Common myeloid progenitor, CD34-positive (primary cell): ENCODE measurements around the gene JMJD1C. TPM values are rescaled to one million over a fixed set of nuclear protein-coding genes. Genes with fewer than 3 reads are reported as not detected.
A peak's percentile ranks its signal among the peaks of the same experiment; 100 is the strongest.

ENCODE experiments used
- CTCF ChIA-PET: fragments of 350-600 bp; sonication (Branson Sonifier 250); formaldehyde crosslinking; loops from one replicate; lab custom pipeline; 2021; ENCODE audit warnings: antibody characterized with exemption; lab: Charles Lee
- POLR2A ChIA-PET: fragments of 350-600 bp; sonication (Branson Sonifier 250); formaldehyde crosslinking; loops from one replicate; lab custom pipeline; 2021; ENCODE audit warnings: antibody characterized with exemption; lab: Charles Lee
- DNase-seq, 3 donors: peaks; one replicate each; pipeline versions ENCODE4 v3.0.0 to v3.0.0-alpha.2; 2013
- H3K27ac ChIP-seq, 2 experiments: 1 replicate in 1 of 2; 2 replicates in 1 of 2; pipeline ENCODE4 v1.7.0; 2013; ENCODE audit warnings: inconsistent platforms in 2 of 2, low read length in 2 of 2, mild to moderate bottlenecking in 2 of 2, low read depth in 1 of 2, moderate library complexity in 1 of 2; ENCODE audit not compliant: severe bottlenecking in 2 of 2, insufficient read depth in 1 of 2, poor library complexity in 1 of 2
- H3K27me3 ChIP-seq, 5 experiments: replicated peaks in 2 of 5; 1 replicate in 3 of 5; 2 replicates in 2 of 5; pipeline versions ENCODE4 v1.6.1 to v1.7.0; 2013; ENCODE audit warnings: low read length in 4 of 5, mild to moderate bottlenecking in 2 of 5, moderate library complexity in 2 of 5, inconsistent platforms in 1 of 5; ENCODE audit not compliant: insufficient read depth in 5 of 5, control insufficient read depth in 4 of 5
- H3K36me3 ChIP-seq, 4 experiments: 1 replicate in 2 of 4; 2 replicates in 2 of 4; pipeline versions ENCODE4 v1.6.1 to v1.7.0; 2013; ENCODE audit warnings: low read length in 3 of 4, control low read depth in 1 of 4, mild to moderate bottlenecking in 1 of 4; ENCODE audit not compliant: control insufficient read depth in 4 of 4, insufficient read depth in 4 of 4
- H3K4me1 ChIP-seq, 4 experiments: 1 replicate in 3 of 4; 2 replicates in 1 of 4; pipeline versions ENCODE4 v1.6.1 to v1.7.1; 2013; ENCODE audit warnings: low read length in 3 of 4, mild to moderate bottlenecking in 3 of 4, control low read depth in 1 of 4, inconsistent platforms in 1 of 4, moderate library complexity in 1 of 4; ENCODE audit not compliant: control insufficient read depth in 4 of 4, insufficient read depth in 4 of 4; ENCODE audit errors: control extremely low read depth in 1 of 4
- H3K4me3 ChIP-seq, 7 experiments: 1 replicate in 4 of 7; 2 replicates in 3 of 7; pipeline versions ENCODE4 v1.5.1 to v1.7.0; 2013; ENCODE audit warnings: mild to moderate bottlenecking in 7 of 7, low read length in 6 of 7, moderate library complexity in 6 of 7, inconsistent platforms in 2 of 7, low read depth in 2 of 7, control low read depth in 1 of 7; ENCODE audit not compliant: insufficient read depth in 4 of 7, control insufficient read depth in 1 of 7; ENCODE audit errors: extremely low read depth in 1 of 7
- H3K9me3 ChIP-seq, 5 experiments: 1 replicate in 4 of 5; 2 replicates in 1 of 5; pipeline versions ENCODE4 v1.6.1 to v1.7.1; 2013; ENCODE audit warnings: low read length in 4 of 5, mild to moderate bottlenecking in 2 of 5, inconsistent platforms in 1 of 5, low read depth in 1 of 5, moderate library complexity in 1 of 5; ENCODE audit not compliant: control insufficient read depth in 4 of 5, insufficient read depth in 2 of 5; ENCODE audit errors: control extremely low read depth in 1 of 5
- WGBS: methylation state at CpG from one replicate; pipeline ENCODE4 v1.1.5; 2013; ENCODE audit not compliant: insufficient coverage; 5-methylcytosine and 5-hydroxymethylcytosine counted together
- polyA plus RNA-seq: library from polyadenylated mRNA; unstranded; fragments of 120-200 nt; gene quantifications from one replicate; pipeline ENCODE4 v1.2.1, GENCODE V29; 2013

The JMJD1C gene
- polyA plus RNA-seq, result 135 TPM

GRCh38 chr10:63465293-63466143 is at the start of gene JMJD1C:
Gene JMJD1C (minus strand): TSS chr10:63465977. CDS start chr10:63465662, 315 bp downstream.
- H3K9me3 ChIP-seq, result no peaks in the 10 kb centered on the region
- peaks cover 0 to 2% (median 0%) of the 10 kb centered on the region in 5 experiments for H3K27me3 ChIP-seq
- ChIA-PET CTCF (interaction anchor here (0.7 to 1.6 kb wide), 6 partner anchors 14 to 299 kb away, joined by 3 to 7 read pairs (median 3); no protein-coding TSS in a partner anchor), POLR2A (interaction anchor here (0.6 to 1.0 kb wide), 2 partner anchors 25 to 32 kb away, joined by 3 read pairs; no protein-coding TSS in a partner anchor)
- H3K36me3 ChIP-seq, result peaks cover 0 to 2% (median 0%) of the 10 kb centered on the region in 4 experiments
- H3K4me3 ChIP-seq, result peak within 1 kb of the TSS; percentile 75 to 97 (median 91)
- DNase-seq, result peak; percentile 73 to 84 (median 74)
- H3K27ac ChIP-seq, result peak within 1 kb of the TSS in 1 of 2 experiments; percentile 79
- 0% methylated on average over 87 of the region's 99 CpGs for WGBS
- peaks cover 0 to 14% (median 7%) of the 10 kb centered on the region in 4 experiments for H3K4me1 ChIP-seq

- POLR2A ChIA-PET, result no interaction called here
- CTCF ChIA-PET, result interaction anchor here (1.2 to 1.3 kb wide), 4 partner anchors 12 to 113 kb away, joined by 3 to 4 read pairs (median 4); partner anchors contain the start of gene JMJD1C
- no peak overlapping the region for H3K4me3 ChIP-seq
- peaks cover 0 to 10% (median 3%) of the 10 kb centered on the region in 5 experiments for H3K9me3 ChIP-seq
- no peaks in the 10 kb centered on the region for H3K27me3 ChIP-seq
- peaks cover 5 to 10% (median 8%) of the 10 kb centered on the region in 4 experiments for H3K4me1 ChIP-seq
- H3K27ac ChIP-seq, result no peak overlapping the region
- WGBS, result 44% methylated on average over 4 of the region's 5 CpGs
- DNase-seq, result peak in 2 of 3 donors; percentile 55 to 68
- peaks cover 0 to 11% (median 2%) of the 10 kb centered on the region in 4 experiments for H3K36me3 ChIP-seq
Measured at GRCh38 chr10:63515002-63515763, 49.4 kb upstream of the JMJD1C start.

GRCh38 chr10:63506554-63506953 is 40.8 kb upstream of the JMJD1C start:
- peaks cover 0 to 2% (median 0%) of the 10 kb centered on the region in 4 experiments for H3K36me3 ChIP-seq
- DNase-seq, result no peak
- POLR2A ChIA-PET, result no interaction called here
- WGBS, result 100% methylated on average over 1 of the region's 1 CpG
- no peaks in the 10 kb centered on the region for H3K27me3 ChIP-seq
- H3K9me3 ChIP-seq, result peaks cover 0 to 1% (median 0%) of the 10 kb centered on the region in 5 experiments
- CTCF ChIA-PET, result interaction anchor here (2.0 kb wide), 1 partner anchor 16 kb away, joined by 5 read pairs; no protein-coding TSS in a partner anchor
- no peak overlapping the region for H3K27ac ChIP-seq
- H3K4me1 ChIP-seq, result peaks cover 0 to 6% (median 2%) of the 10 kb centered on the region in 4 experiments
- H3K4me3 ChIP-seq, result no peak overlapping the region

- H3K36me3 ChIP-seq, result peaks cover 0 to 2% (median 0%) of the 10 kb centered on the region in 4 experiments
- CTCF ChIA-PET, result interaction anchor here (0.9 to 3.7 kb wide), 4 partner anchors 11 to 126 kb away, joined by 3 to 12 read pairs (median 4); no protein-coding TSS in a partner anchor
- H3K4me1 ChIP-seq, result peaks cover 0 to 6% (median 2%) of the 10 kb centered on the region in 4 experiments
- H3K27me3 ChIP-seq, result no peaks in the 10 kb centered on the region
- no peak overlapping the region for H3K27ac ChIP-seq
- H3K9me3 ChIP-seq, result no peaks in the 10 kb centered on the region
- no peak overlapping the region for H3K4me3 ChIP-seq
- POLR2A ChIA-PET, result no interaction called here
- no peak for DNase-seq
- WGBS, result 93% methylated on average over 2 of the region's 2 CpGs
Measured at GRCh38 chr10:63505562-63505961, 39.8 kb upstream of the JMJD1C start.

- 96% methylated on average over 3 of the region's 3 CpGs for WGBS
- H3K27me3 ChIP-seq, result no peaks in the 10 kb centered on the region
- no peak overlapping the region for H3K27ac ChIP-seq
- ChIA-PET POLR2A (no interaction called here), CTCF (interaction anchor here (0.9 to 3.7 kb wide), 3 partner anchors 26 to 216 kb away, joined by 3 to 12 read pairs (median 3); no protein-coding TSS in a partner anchor)
- H3K9me3 ChIP-seq, result no peaks in the 10 kb centered on the region
- H3K4me1 ChIP-seq, result peaks cover 0 to 6% (median 2%) of the 10 kb centered on the region in 4 experiments
- H3K4me3 ChIP-seq, result no peak overlapping the region
- no peak for DNase-seq
- H3K36me3 ChIP-seq, result peaks cover 0 to 2% (median 0%) of the 10 kb centered on the region in 4 experiments
Measured at GRCh38 chr10:63504145-63504881, 38.5 kb upstream of the JMJD1C start.

GRCh38 chr10:63503395-63503794 is 37.6 kb upstream of the JMJD1C start:
- 98% methylated on average over 4 of the region's 4 CpGs for WGBS
- CTCF ChIA-PET, result interaction anchor here (0.9 to 3.7 kb wide), 3 partner anchors 27 to 217 kb away, joined by 3 to 12 read pairs (median 3); no protein-coding TSS in a partner anchor

More at GRCh38 chr10:63503395-63503794, 37.6 kb upstream of the JMJD1C start:
- POLR2A ChIA-PET, result no interaction called here
- Histone ChIP-seq H3K36me3 (peaks cover 0 to 3% (median 0%) of the 10 kb centered on the region in 4 experiments), H3K27ac (no peak overlapping the region), H3K27me3 (no peaks in the 10 kb centered on the region), H3K4me3 (no peak overlapping the region), H3K9me3 (no peaks in the 10 kb centered on the region), H3K4me1 (peaks cover 0 to 7% (median 2%) of the 10 kb centered on the region in 4 experiments)
- no peak for DNase-seq
